Measurements from ENCODE around the gene DOCK3. TPM values are rescaled to one million over a fixed set of nuclear protein-coding genes. Genes with fewer than 3 reads are reported as not detected.
A peak's percentile ranks its signal among the peaks of the same experiment; 100 is the strongest.
"Not testable (repeated sequence)": the region's sequence is repeated elsewhere in the genome, so short reads cannot be mapped to it uniquely, and the experiment has no call there.

DOCK3 gene
- total RNA-seq, 2 experiments from 2014 or later = 0.93 to 1.1 TPM

GRCh38 chr3:50971487-50971924 lies 296.8 kb downstream of the DOCK3 start:
- ChIA-PET POLR2A (interaction anchor here (0.5 to 1.3 kb wide), 7 partner anchors 54 to 529 kb away, joined by 3 to 15 read pairs (median 3); partner anchors contain the start of genes DCAF1 and MANF), CTCF (interaction anchor here (0.8 to 2.4 kb wide), 10 partner anchors 9 to 417 kb away, joined by 3 to 11 read pairs (median 4); no protein-coding TSS in a partner anchor)
- no peak overlapping the region for H3K4me3 ChIP-seq (ENCODE audit: low read length)
- peak; percentile 96 for ATAC-seq (ENCODE audit: poor library complexity)
- no peak overlapping the region for H3K4me3 Mint-ChIP-seq
- peak; percentile 95 for TF ChIP-seq CTCF (IDR thresholded peaks at IDR 0.05)
- no peaks in the 10 kb centered on the region for H3K36me3 ChIP-seq (ENCODE audit: insufficient read depth, low read length)
- H3K9me3 ChIP-seq (ENCODE audit: control insufficient read depth in 1 of 2, insufficient read depth in 1 of 2, low read length in 2 of 2) = peaks cover 0 to 7% of the 10 kb centered on the region in 2 experiments
- peaks cover 12% of the 10 kb centered on the region for H3K4me1 ChIP-seq (ENCODE audit: insufficient read depth, low read length)
- H3K9me3 Mint-ChIP-seq = no peaks in the 10 kb centered on the region
- H3K4me1 Mint-ChIP-seq (ENCODE audit: low read depth) = peaks cover 17% of the 10 kb centered on the region
- H3K27me3 ChIP-seq (ENCODE audit: control insufficient read depth in 1 of 2, insufficient read depth in 2 of 2, low read length in 2 of 2) = no peaks in the 10 kb centered on the region
- no peak overlapping the region for H3K27ac ChIP-seq (ENCODE audit: low read depth in 1 of 2, low read length in 2 of 2)
- intact Hi-C loops (cut with DNase I, micrococcal nuclease) = loop anchor here (1.0 to 10.0 kb wide), 13 partner anchors 51 to 463 kb away; partner anchors contain the start of genes MANF (in 1 of the 2) and MAPKAPK3 (in 1 of the 2)
- peak; percentile 20 to 85 (median 47) for DNase-seq
- H3K36me3 Mint-ChIP-seq (ENCODE audit: low read depth) = no peaks in the 10 kb centered on the region
- no peak overlapping the region for H3K27ac Mint-ChIP-seq
- no peaks in the 10 kb centered on the region for H3K27me3 Mint-ChIP-seq

GRCh38 chr3:50972029-50972428 lies 297.3 kb downstream of the DOCK3 start:
- H3K36me3 Mint-ChIP-seq (ENCODE audit: low read depth) = no peaks in the 10 kb centered on the region
- Histone ChIP-seq H3K27me3 (ENCODE audit: control insufficient read depth in 1 of 2, insufficient read depth in 2 of 2, low read length in 2 of 2) (no peaks in the 10 kb centered on the region), H3K36me3 (ENCODE audit: insufficient read depth, low read length) (no peaks in the 10 kb centered on the region), H3K9me3 (ENCODE audit: control insufficient read depth in 1 of 2, insufficient read depth in 1 of 2, low read length in 2 of 2) (peaks cover 0 to 7% of the 10 kb centered on the region in 2 experiments), H3K4me1 (ENCODE audit: insufficient read depth, low read length) (peaks cover 12% of the 10 kb centered on the region), H3K27ac (ENCODE audit: low read depth in 1 of 2, low read length in 2 of 2) (no peak overlapping the region), H3K4me3 (ENCODE audit: low read length) (no peak overlapping the region)
- intact Hi-C loops (cut with DNase I, micrococcal nuclease) = loop anchor here (5.0 to 10.0 kb wide), 6 partner anchors 50 to 415 kb away; partner anchors contain the start of gene MANF (in 1 of the 2)
- H3K27me3 Mint-ChIP-seq = no peaks in the 10 kb centered on the region
- H3K4me3 Mint-ChIP-seq = no peak overlapping the region
- ATAC-seq (ENCODE audit: poor library complexity) (no peak), DNase-seq (no peak)
- peaks cover 17% of the 10 kb centered on the region for H3K4me1 Mint-ChIP-seq (ENCODE audit: low read depth)
- no peak for TF ChIP-seq CTCF (IDR thresholded peaks at IDR 0.05)
- ChIA-PET CTCF (interaction anchor here (0.8 to 2.4 kb wide), 10 partner anchors 10 to 417 kb away, joined by 3 to 11 read pairs (median 4); no protein-coding TSS in a partner anchor), POLR2A (interaction anchor here (0.5 to 1.3 kb wide), 6 partner anchors 53 to 528 kb away, joined by 3 to 15 read pairs (median 4); partner anchors contain the start of gene DCAF1)
- H3K9me3 Mint-ChIP-seq = no peaks in the 10 kb centered on the region
- no peak overlapping the region for H3K27ac Mint-ChIP-seq

- H3K4me3 Mint-ChIP-seq; H3K9me3 ChIP-seq (ENCODE audit: control insufficient read depth in 1 of 2, insufficient read depth in 1 of 2, low read length in 2 of 2); ATAC-seq (ENCODE audit: poor library complexity); H3K4me3 ChIP-seq (ENCODE audit: low read length); H3K36me3 Mint-ChIP-seq (ENCODE audit: low read depth); H3K4me1 Mint-ChIP-seq (ENCODE audit: low read depth); H3K9me3 Mint-ChIP-seq; H3K36me3 ChIP-seq (ENCODE audit: insufficient read depth, low read length); H3K27ac Mint-ChIP-seq; POLR2A ChIA-PET; H3K27ac ChIP-seq (ENCODE audit: low read depth in 1 of 2, low read length in 2 of 2); H3K27me3 Mint-ChIP-seq; H3K27me3 ChIP-seq (ENCODE audit: control insufficient read depth in 1 of 2, insufficient read depth in 2 of 2, low read length in 2 of 2); H3K4me1 ChIP-seq (ENCODE audit: insufficient read depth, low read length); CTCF ChIA-PET; DNase-seq: not testable (repeated sequence)
- intact Hi-C loops (cut with DNase I, micrococcal nuclease) = loop anchor here (10.0 kb wide), 3 partner anchors 46 to 296 kb away; no protein-coding TSS in a partner anchor
These were observed 303.9 kb downstream of the DOCK3 start for GRCh38 chr3:50978586-50978985.
